Panc1 (cell line): ENCODE data around the gene RSPO3. TPM values are rescaled to one million over a fixed set of nuclear protein-coding genes. Genes with fewer than 3 reads are reported as not detected.

Experiments
- ATAC-seq: fragments of 200-7000 bp; cut with Tn5 transposase; 2 replicates; pipeline ENCODE4 v1.9.1; 2020; ENCODE audit warnings: mild to moderate bottlenecking, moderate library complexity
- BruUV-seq: library from RNA; stranded (reverse); fragments of 400-500 nt; replicated peaks from 2 replicates; lab custom pipeline; 2021; lab: Mats Ljungman, UMichigan
- CTCF ChIA-PET: fragments of 300-600 bp; sonication (Branson Sonifier 250); formaldehyde crosslinking; loops from one replicate; lab custom pipeline; 2022; ENCODE audit warnings: antibody characterized with exemption; lab: Charles Lee
- POLR2A ChIA-PET: fragments of 300-600 bp; sonication (Branson Sonifier 250); formaldehyde crosslinking; loops from one replicate; lab custom pipeline; 2022; ENCODE audit warnings: antibody characterized with exemption; lab: Charles Lee
- DNase-seq: peaks from one replicate; pipeline ENCODE4 v3.0.0-alpha.2; 2010; ENCODE audit warnings: low read depth, low spot score
- H3K27ac ChIP-seq: 2 replicates; pipeline ENCODE4 v1.5.1; 2011; ENCODE audit warnings: mild to moderate bottlenecking, low read length, inconsistent platforms
- H3K27me3 ChIP-seq: fragments of 200-500 bp; sonication (Bioruptor generic); 2 replicates; pipeline ENCODE4 v1.6.0; 2014; ENCODE audit warnings: low read length, inconsistent platforms; ENCODE audit not compliant: control insufficient read depth, insufficient read depth
- H3K36me3 ChIP-seq: fragments of 200-500 bp; sonication (Bioruptor generic); 2 replicates; pipeline ENCODE4 v1.5.1; 2014; ENCODE audit warnings: inconsistent platforms, mild to moderate bottlenecking, low read length, moderate library complexity; ENCODE audit not compliant: control insufficient read depth, insufficient read depth
- H3K4me1 ChIP-seq: 2 replicates; pipeline ENCODE4 v1.5.1; 2011; ENCODE audit warnings: inconsistent platforms, mild to moderate bottlenecking, low read length, moderate library complexity; ENCODE audit not compliant: control insufficient read depth, insufficient read depth
- H3K4me3 ChIP-seq, 2 experiments: 2 replicates each; pipeline ENCODE4 v1.5.1; 2011 to 2012; ENCODE audit warnings: low read depth in 2 of 2, low read length in 2 of 2, mild to moderate bottlenecking in 2 of 2, inconsistent platforms in 1 of 2, moderate library complexity in 1 of 2
- H3K9me3 ChIP-seq: fragments of 200-500 bp; sonication (Bioruptor generic); 2 replicates; pipeline ENCODE4 v1.5.1; 2014; ENCODE audit warnings: low read depth, mild to moderate bottlenecking, inconsistent platforms, low read length, moderate library complexity; ENCODE audit not compliant: control insufficient read depth, insufficient read depth
- POLR2AphosphoS5 ChIP-seq: IDR thresholded peaks from 2 replicates; pipeline ENCODE4 v1.6.1; 2012; ENCODE audit warnings: mild to moderate bottlenecking, low read depth, low read length, moderate library complexity
- SIN3A ChIP-seq: IDR thresholded peaks from 2 replicates; pipeline ENCODE4 v1.6.1; 2012; ENCODE audit warnings: low read depth, mild to moderate bottlenecking, low read length, moderate library complexity, borderline replicate concordance; ENCODE audit not compliant: insufficient read depth
- TCF7L2 ChIP-seq: IDR thresholded peaks from 2 replicates; pipeline ENCODE4 v1.6.1; 2011; ENCODE audit warnings: mild to moderate bottlenecking, low read depth, low read length, inconsistent platforms
- in situ Hi-C: cut with HindIII; loops from 2 replicates; pipeline ENCODE4 v1.10.0; 2016; ENCODE audit warnings: low sequenced_read_pairs, low pct_unique_long_range_greater_than_20kb
- intact Hi-C: fragments of 100-400 bp; cut with micrococcal nuclease; formaldehyde crosslinking; loops from one replicate; pipeline ENCODE4 v1.10.0; 2022; ENCODE audit not compliant: unreplicated experiment
- total RNA-seq: library from RNA; stranded (reverse); gene quantifications from one replicate; pipeline ENCODE4 v1.2.1, GENCODE V29; 2021; ENCODE audit not compliant: unreplicated experiment
- TF ChIP-seq, protein P1 (sequence below): fragments of 450-650 bp; IDR thresholded peaks from 2 replicates; pipeline ENCODE4 v1.5.1; 2017; ENCODE audit warnings: mild to moderate bottlenecking
- TF ChIP-seq, protein P2 (sequence below), 2 experiments: IDR thresholded peaks; 2 replicates each; pipeline ENCODE4 v1.6.1; 2011 to 2012; ENCODE audit warnings: low read depth in 2 of 2, control low read depth in 1 of 2, low read length in 1 of 2, mild to moderate bottlenecking in 1 of 2, moderate library complexity in 1 of 2; ENCODE audit not compliant: insufficient read depth in 1 of 2

RSPO3 gene
- total RNA-seq, 1 experiment from 2014 or later = not detected

DNA sequence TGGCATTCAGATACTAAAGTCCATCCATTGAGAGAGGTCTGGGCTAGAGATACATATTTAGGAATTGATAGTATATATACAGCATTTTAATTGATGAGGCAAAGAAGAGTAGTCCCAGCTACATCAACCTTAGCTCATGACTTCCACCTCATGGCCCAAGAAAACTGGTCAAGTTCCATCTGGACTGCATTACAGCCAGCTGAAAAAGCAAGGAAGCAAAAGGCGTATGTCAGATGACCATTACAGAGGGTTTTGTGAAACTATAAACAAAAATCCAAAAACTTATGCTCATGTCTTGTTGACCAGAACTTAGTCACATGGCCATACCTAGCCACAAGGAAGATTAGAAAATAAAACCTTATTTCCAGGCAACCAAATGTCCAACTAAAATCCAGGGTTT is 101.4 kb downstream of the RSPO3 start:
- BruUV-seq = no TSS peak
- ATAC-seq (no peak), DNase-seq (no peak)

DNA sequence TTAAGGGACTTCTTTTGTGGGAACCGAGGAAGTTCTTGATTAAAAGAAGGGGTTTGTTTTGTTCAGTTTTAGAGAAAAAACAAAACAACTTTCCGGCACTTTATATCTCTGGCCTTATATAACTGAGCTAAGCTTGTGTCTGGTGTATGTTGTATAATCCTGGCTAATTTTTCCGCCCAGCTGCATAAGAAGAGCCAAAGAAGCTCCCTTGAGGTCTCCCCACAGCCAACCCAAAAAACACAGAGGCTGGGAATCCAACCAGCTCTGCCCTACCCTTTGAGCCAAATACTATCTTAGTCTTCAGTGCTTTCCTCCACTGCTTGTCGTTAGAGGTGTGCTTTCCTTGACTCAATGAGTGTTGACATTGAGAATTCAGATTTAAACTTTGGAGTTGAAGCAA is 102.7 kb downstream of the RSPO3 start:
- CTCF ChIA-PET = no interaction called here
- Histone ChIP-seq H3K27me3 (peaks cover 5% of the 10 kb centered on the region), H3K4me1 (no peaks in the 10 kb centered on the region), H3K9me3 (no peaks in the 10 kb centered on the region), H3K27ac (no peak overlapping the region), H3K4me3 (no peak overlapping the region), H3K36me3 (no peaks in the 10 kb centered on the region)
- in situ Hi-C loops (no loop called here), intact Hi-C loops (no loop called here)
- POLR2A ChIA-PET = no interaction called here
- DNase-seq (no peak), ATAC-seq (no peak)
- BruUV-seq = no TSS peak
- TF ChIP-seq SIN3A = no peak
- no peak for TF ChIP-seq TCF7L2
- TF ChIP-seq POLR2AphosphoS5 = no peak
- TF ChIP-seq, protein P1, sequence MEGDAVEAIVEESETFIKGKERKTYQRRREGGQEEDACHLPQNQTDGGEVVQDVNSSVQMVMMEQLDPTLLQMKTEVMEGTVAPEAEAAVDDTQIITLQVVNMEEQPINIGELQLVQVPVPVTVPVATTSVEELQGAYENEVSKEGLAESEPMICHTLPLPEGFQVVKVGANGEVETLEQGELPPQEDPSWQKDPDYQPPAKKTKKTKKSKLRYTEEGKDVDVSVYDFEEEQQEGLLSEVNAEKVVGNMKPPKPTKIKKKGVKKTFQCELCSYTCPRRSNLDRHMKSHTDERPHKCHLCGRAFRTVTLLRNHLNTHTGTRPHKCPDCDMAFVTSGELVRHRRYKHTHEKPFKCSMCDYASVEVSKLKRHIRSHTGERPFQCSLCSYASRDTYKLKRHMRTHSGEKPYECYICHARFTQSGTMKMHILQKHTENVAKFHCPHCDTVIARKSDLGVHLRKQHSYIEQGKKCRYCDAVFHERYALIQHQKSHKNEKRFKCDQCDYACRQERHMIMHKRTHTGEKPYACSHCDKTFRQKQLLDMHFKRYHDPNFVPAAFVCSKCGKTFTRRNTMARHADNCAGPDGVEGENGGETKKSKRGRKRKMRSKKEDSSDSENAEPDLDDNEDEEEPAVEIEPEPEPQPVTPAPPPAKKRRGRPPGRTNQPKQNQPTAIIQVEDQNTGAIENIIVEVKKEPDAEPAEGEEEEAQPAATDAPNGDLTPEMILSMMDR = no peak
- TF ChIP-seq, protein P2, sequence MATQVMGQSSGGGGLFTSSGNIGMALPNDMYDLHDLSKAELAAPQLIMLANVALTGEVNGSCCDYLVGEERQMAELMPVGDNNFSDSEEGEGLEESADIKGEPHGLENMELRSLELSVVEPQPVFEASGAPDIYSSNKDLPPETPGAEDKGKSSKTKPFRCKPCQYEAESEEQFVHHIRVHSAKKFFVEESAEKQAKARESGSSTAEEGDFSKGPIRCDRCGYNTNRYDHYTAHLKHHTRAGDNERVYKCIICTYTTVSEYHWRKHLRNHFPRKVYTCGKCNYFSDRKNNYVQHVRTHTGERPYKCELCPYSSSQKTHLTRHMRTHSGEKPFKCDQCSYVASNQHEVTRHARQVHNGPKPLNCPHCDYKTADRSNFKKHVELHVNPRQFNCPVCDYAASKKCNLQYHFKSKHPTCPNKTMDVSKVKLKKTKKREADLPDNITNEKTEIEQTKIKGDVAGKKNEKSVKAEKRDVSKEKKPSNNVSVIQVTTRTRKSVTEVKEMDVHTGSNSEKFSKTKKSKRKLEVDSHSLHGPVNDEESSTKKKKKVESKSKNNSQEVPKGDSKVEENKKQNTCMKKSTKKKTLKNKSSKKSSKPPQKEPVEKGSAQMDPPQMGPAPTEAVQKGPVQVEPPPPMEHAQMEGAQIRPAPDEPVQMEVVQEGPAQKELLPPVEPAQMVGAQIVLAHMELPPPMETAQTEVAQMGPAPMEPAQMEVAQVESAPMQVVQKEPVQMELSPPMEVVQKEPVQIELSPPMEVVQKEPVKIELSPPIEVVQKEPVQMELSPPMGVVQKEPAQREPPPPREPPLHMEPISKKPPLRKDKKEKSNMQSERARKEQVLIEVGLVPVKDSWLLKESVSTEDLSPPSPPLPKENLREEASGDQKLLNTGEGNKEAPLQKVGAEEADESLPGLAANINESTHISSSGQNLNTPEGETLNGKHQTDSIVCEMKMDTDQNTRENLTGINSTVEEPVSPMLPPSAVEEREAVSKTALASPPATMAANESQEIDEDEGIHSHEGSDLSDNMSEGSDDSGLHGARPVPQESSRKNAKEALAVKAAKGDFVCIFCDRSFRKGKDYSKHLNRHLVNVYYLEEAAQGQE (IDR thresholded peaks at IDR 0.05; ENCODE audit: insufficient read depth in 1 of 2, low read depth in 2 of 2, low read length in 1 of 2) = no peak

More for the DNA sequence above, 101.4 kb downstream of the RSPO3 start:
- H3K4me1 ChIP-seq = no peaks in the 10 kb centered on the region
- H3K36me3 ChIP-seq = no peaks in the 10 kb centered on the region
- intact Hi-C loops = no loop called here
- H3K4me3 ChIP-seq = no peak overlapping the region
- CTCF ChIA-PET = no interaction called here
- POLR2A ChIA-PET = no interaction called here
- H3K9me3 ChIP-seq = no peaks in the 10 kb centered on the region
- H3K27me3 ChIP-seq = peaks cover 4% of the 10 kb centered on the region; the same call in 1 of the 2 replicates
- in situ Hi-C loops = no loop called here
- TF ChIP-seq POLR2AphosphoS5 (no peak), TCF7L2 (no peak), SIN3A (no peak)
- TF ChIP-seq, protein P1 = no peak
- TF ChIP-seq, protein P2 (IDR thresholded peaks at IDR 0.05; ENCODE audit: insufficient read depth in 1 of 2, low read depth in 2 of 2, low read length in 1 of 2) = no peak
- no peak overlapping the region for H3K27ac ChIP-seq
